Medulla oblongata (tissue), 1 donor: ENCODE data around the gene UBALD2.
"Not testable (repeated sequence)": the region's sequence is repeated elsewhere in the genome, so short reads cannot be mapped to it uniquely, and the experiment has no call there.

Experiments used
- DNase-seq: peaks from one replicate; pipeline ENCODE4 v3.0.0-alpha.2; 2015; ENCODE audit errors: extremely low spot score

UBALD2 gene

GRCh38 chr17:76264755-76265623 is at the start of gene UBALD2:
UBALD2 (plus strand) TSS chr17:76265348; CDS start chr17:76265506, 158 bp downstream.
- peak; percentile 99 for DNase-seq

GRCh38 chr17:76217081-76217480 is 48.1 kb upstream of the UBALD2 start:
- DNase-seq = no peak

- no peak for DNase-seq
Measured at GRCh38 chr17:76219670-76220383, 45.3 kb upstream of the UBALD2 start.

- DNase-seq = no peak
Measured at GRCh38 chr17:76223802-76224201, 41.3 kb upstream of the UBALD2 start.

GRCh38 chr17:76225373-76226086 is 39.6 kb upstream of the UBALD2 start:
- not testable (repeated sequence) for DNase-seq

GRCh38 chr17:76226749-76227148 is 38.4 kb upstream of the UBALD2 start:
- DNase-seq = not testable (repeated sequence)

GRCh38 chr17:76232342-76232741 is 32.8 kb upstream of the UBALD2 start:
- DNase-seq = no peak

- no peak for DNase-seq
Measured at GRCh38 chr17:76233588-76234353, 31.4 kb upstream of the UBALD2 start.

- no peak for DNase-seq
Measured at GRCh38 chr17:76234354-76234679, 30.8 kb upstream of the UBALD2 start.

GRCh38 chr17:76235883-76236282 is 29.3 kb upstream of the UBALD2 start:
- DNase-seq = no peak

- no peak for DNase-seq
Measured at GRCh38 chr17:76236603-76237002, 28.5 kb upstream of the UBALD2 start.

- no peak for DNase-seq
Measured at GRCh38 chr17:76237859-76238313, 27.3 kb upstream of the UBALD2 start.

GRCh38 chr17:76238847-76239537 is 26.2 kb upstream of the UBALD2 start:
- peak; percentile 22 for DNase-seq

- DNase-seq = no peak
Measured at GRCh38 chr17:76239538-76240274, 25.4 kb upstream of the UBALD2 start.

- DNase-seq = peak; percentile 81
Measured at GRCh38 chr17:76240461-76241203, 24.5 kb upstream of the UBALD2 start, which contains the start of gene RNF157. RNF157 (minus strand) TSS chr17:76240493; CDS start chr17:76240240, 253 bp downstream.

GRCh38 chr17:76241204-76241538 is 24.0 kb upstream of the UBALD2 start:
- DNase-seq = peak; percentile 40

- DNase-seq = no peak
Measured at GRCh38 chr17:76241691-76242255, 23.4 kb upstream of the UBALD2 start.

- peak; percentile 42 for DNase-seq
Measured at GRCh38 chr17:76243826-76244679, 21.1 kb upstream of the UBALD2 start.
